NCI-H774 (cell line): ENCODE measurements around the gene ARID1B.

Experiments
- DNase-seq: peaks from one replicate; lab custom pipeline; 2025; lab: John Stamatoyannopoulos, UW

The ARID1B gene

GRCh38 chr6:156791320-156791850, 14.2 kb downstream of the ARID1B start:
- peak; percentile 19 for DNase-seq

GRCh38 chr6:156793200-156793599, 16.0 kb downstream of the ARID1B start:
- DNase-seq, result no peak

GRCh38 chr6:156794546-156795354, 17.6 kb downstream of the ARID1B start:
- DNase-seq, result no peak

- DNase-seq, result no peak
These were observed 18.6 kb downstream of the ARID1B start for GRCh38 chr6:156795825-156796224.

GRCh38 chr6:156796627-156797026, 19.4 kb downstream of the ARID1B start:
- no peak for DNase-seq

- DNase-seq, result no peak
These were observed 20.9 kb downstream of the ARID1B start for GRCh38 chr6:156797901-156798735.

- no peak for DNase-seq
These were observed 24.5 kb downstream of the ARID1B start for GRCh38 chr6:156801712-156802111.

GRCh38 chr6:156803353-156803752, 26.2 kb downstream of the ARID1B start:
- no peak for DNase-seq

- DNase-seq, result no peak
These were observed 27.2 kb downstream of the ARID1B start for GRCh38 chr6:156804402-156804801.

GRCh38 chr6:156806155-156806554, 29.0 kb downstream of the ARID1B start:
- DNase-seq, result no peak

GRCh38 chr6:156807028-156807427, 29.9 kb downstream of the ARID1B start:
- DNase-seq, result no peak

- DNase-seq, result no peak
These were observed 30.6 kb downstream of the ARID1B start for GRCh38 chr6:156807795-156808194.

GRCh38 chr6:156808287-156808686, 31.1 kb downstream of the ARID1B start:
- DNase-seq, result peak; percentile 49

- no peak for DNase-seq
These were observed 31.9 kb downstream of the ARID1B start for GRCh38 chr6:156809034-156809433.

- no peak for DNase-seq
These were observed 32.4 kb downstream of the ARID1B start for GRCh38 chr6:156809446-156810178.

GRCh38 chr6:156814036-156814581, 36.9 kb downstream of the ARID1B start:
- no peak for DNase-seq

- DNase-seq, result no peak
These were observed 39.3 kb downstream of the ARID1B start for GRCh38 chr6:156816505-156816904.

GRCh38 chr6:156820089-156820798, 43.1 kb downstream of the ARID1B start:
- no peak for DNase-seq

GRCh38 chr6:156821707-156822106, 44.5 kb downstream of the ARID1B start:
- no peak for DNase-seq

- no peak for DNase-seq
These were observed 45.6 kb downstream of the ARID1B start for GRCh38 chr6:156822747-156823206.

- DNase-seq, result no peak
These were observed 47.0 kb downstream of the ARID1B start for GRCh38 chr6:156824142-156824541.
